TTC549 (cell line): ENCODE results near the gene FOXR1.

Experiments
- FAIRE-seq: peaks from 2 replicates; lab custom pipeline; 2012; peaks lifted over from hg19 to GRCh38; lab: Jason Lieb, UNC

The FOXR1 gene

GRCh38 chr11:118971646-118972045, at the start of gene FOXR1:
Gene FOXR1 (plus strand): TSS chr11:118971761. CDS start chr11:118971932, 171 bp downstream.
- FAIRE-seq, result no peak

GRCh38 chr11:118921929-118922744, 49.4 kb upstream of the FOXR1 start:
- no peak for FAIRE-seq

- no peak for FAIRE-seq
These were observed 48.6 kb upstream of the FOXR1 start for GRCh38 chr11:118922745-118923627.

GRCh38 chr11:118923721-118924587, 47.6 kb upstream of the FOXR1 start:
- FAIRE-seq, result no peak

GRCh38 chr11:118924591-118925585, 46.7 kb upstream of the FOXR1 start:
- no peak for FAIRE-seq

GRCh38 chr11:118927554-118928100, 43.9 kb upstream of the FOXR1 start:
- FAIRE-seq, result no peak

- FAIRE-seq, result no peak
These were observed 43.3 kb upstream of the FOXR1 start for GRCh38 chr11:118928101-118928869.

GRCh38 chr11:118928870-118929500, 42.6 kb upstream of the FOXR1 start:
- FAIRE-seq, result no peak

GRCh38 chr11:118929501-118930093, 42.0 kb upstream of the FOXR1 start:
- no peak for FAIRE-seq

GRCh38 chr11:118930094-118930712, 41.4 kb upstream of the FOXR1 start:
- FAIRE-seq, result no peak

- FAIRE-seq, result no peak
These were observed 40.0 kb upstream of the FOXR1 start for GRCh38 chr11:118931571-118931970.

- FAIRE-seq, result no peak
These were observed 38.1 kb upstream of the FOXR1 start for GRCh38 chr11:118933486-118933885.

GRCh38 chr11:118935376-118935775, 36.2 kb upstream of the FOXR1 start:
- FAIRE-seq, result no peak

GRCh38 chr11:118938491-118939403, 32.8 kb upstream of the FOXR1 start:
- no peak for FAIRE-seq

GRCh38 chr11:118939404-118939915, 32.1 kb upstream of the FOXR1 start:
- no peak for FAIRE-seq

GRCh38 chr11:118939953-118940598, 31.5 kb upstream of the FOXR1 start:
- FAIRE-seq, result no peak

- FAIRE-seq, result no peak
These were observed 24.5 kb upstream of the FOXR1 start for GRCh38 chr11:118947091-118947490.
